ENCODE results near the gene ANKH.

DNA sequence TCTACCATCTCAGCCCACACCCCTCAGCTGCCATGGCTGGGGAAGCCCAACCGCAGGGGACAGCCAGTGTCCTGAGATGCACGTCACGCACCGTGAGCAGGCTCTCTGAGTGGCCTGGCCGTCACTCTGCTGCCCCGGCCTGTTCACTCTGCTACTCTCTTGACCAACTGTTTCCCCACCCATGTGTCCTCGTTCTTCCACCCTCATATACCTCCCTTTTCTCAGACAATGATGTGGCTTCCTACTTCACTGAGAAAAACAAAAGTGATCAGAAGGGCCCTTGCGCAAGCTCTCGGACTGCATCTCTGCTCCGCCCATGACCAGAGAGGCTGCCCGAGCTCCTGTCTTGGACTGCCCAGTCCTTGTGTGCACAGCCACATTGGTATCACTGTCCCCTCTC, 159.4 kb downstream of the ANKH start:
- TF ChIP-seq POLR2AphosphoS5 (IDR thresholded peaks at IDR 0.05) (no peak), POLR2A (IDR thresholded peaks at IDR 0.05) (no peak)
- TF ChIP-seq, protein P1, sequence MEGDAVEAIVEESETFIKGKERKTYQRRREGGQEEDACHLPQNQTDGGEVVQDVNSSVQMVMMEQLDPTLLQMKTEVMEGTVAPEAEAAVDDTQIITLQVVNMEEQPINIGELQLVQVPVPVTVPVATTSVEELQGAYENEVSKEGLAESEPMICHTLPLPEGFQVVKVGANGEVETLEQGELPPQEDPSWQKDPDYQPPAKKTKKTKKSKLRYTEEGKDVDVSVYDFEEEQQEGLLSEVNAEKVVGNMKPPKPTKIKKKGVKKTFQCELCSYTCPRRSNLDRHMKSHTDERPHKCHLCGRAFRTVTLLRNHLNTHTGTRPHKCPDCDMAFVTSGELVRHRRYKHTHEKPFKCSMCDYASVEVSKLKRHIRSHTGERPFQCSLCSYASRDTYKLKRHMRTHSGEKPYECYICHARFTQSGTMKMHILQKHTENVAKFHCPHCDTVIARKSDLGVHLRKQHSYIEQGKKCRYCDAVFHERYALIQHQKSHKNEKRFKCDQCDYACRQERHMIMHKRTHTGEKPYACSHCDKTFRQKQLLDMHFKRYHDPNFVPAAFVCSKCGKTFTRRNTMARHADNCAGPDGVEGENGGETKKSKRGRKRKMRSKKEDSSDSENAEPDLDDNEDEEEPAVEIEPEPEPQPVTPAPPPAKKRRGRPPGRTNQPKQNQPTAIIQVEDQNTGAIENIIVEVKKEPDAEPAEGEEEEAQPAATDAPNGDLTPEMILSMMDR (IDR thresholded peaks at IDR 0.05), result no peak

Data from prostate gland (tissue), 2 donors.